Neural cell (in vitro differentiated cells): ENCODE measurements around the gene APH1A. TPM values are rescaled to one million over a fixed set of nuclear protein-coding genes. Genes with fewer than 3 reads are reported as not detected.
"Not testable (repeated sequence)": the region's sequence is repeated elsewhere in the genome, so short reads cannot be mapped to it uniquely, and the experiment has no call there.

Source experiments
- H2AFZ ChIP-seq: fragments of 200-600, 300-800 bp; sonication (generic), shearing (Covaris generic); 2 replicates; pipeline ENCODE4 v1.6.0; 2014; ENCODE audit warnings: low read depth, mild to moderate bottlenecking, antibody characterized with exemption, low read length, moderate library complexity
- H3F3A ChIP-seq: fragments of 200-600 bp; shearing (Covaris generic); 2 replicates; pipeline ENCODE4 v1.6.1; 2016; ENCODE audit warnings: mild to moderate bottlenecking, moderate library complexity, mixed read lengths, antibody characterized with exemption, low read length; ENCODE audit not compliant: insufficient read depth, poor library complexity, severe bottlenecking
- H3K27ac ChIP-seq: fragments of 200-600, 300-800 bp; sonication (generic), shearing (Covaris generic); 2 replicates; pipeline ENCODE4 v1.5.1; 2014; ENCODE audit warnings: mild to moderate bottlenecking, low read length, moderate library complexity
- H3K27me3 ChIP-seq: fragments of 300-800, 200-600 bp; sonication (generic), shearing (Covaris generic); 2 replicates; pipeline ENCODE4 v1.6.0; 2014; ENCODE audit warnings: mild to moderate bottlenecking, low read depth, low read length, moderate library complexity; ENCODE audit not compliant: insufficient read depth
- H3K36me3 ChIP-seq: fragments of 300-800, 200-600 bp; sonication (generic), shearing (Covaris generic); 2 replicates; pipeline ENCODE4 v1.5.1; 2014; ENCODE audit warnings: mild to moderate bottlenecking, antibody characterized with exemption, low read length, moderate library complexity; ENCODE audit not compliant: insufficient read depth
- H3K4me2 ChIP-seq: fragments of 300-800, 200-600 bp; sonication (generic), shearing (Covaris generic); 2 replicates; pipeline ENCODE4 v1.6.0; 2014; ENCODE audit warnings: mild to moderate bottlenecking, low read length
- H3K4me3 ChIP-seq: fragments of 300-800, 200-600 bp; sonication (generic), shearing (Covaris generic); 2 replicates; pipeline ENCODE4 v1.5.1; 2014; ENCODE audit warnings: mild to moderate bottlenecking, low read length, moderate library complexity
- H3K79me2 ChIP-seq: fragments of 200-600 bp; shearing (Covaris generic); replicated peaks from 2 replicates; pipeline ENCODE4 v1.6.0; 2014; ENCODE audit warnings: mild to moderate bottlenecking, low read length, moderate library complexity; ENCODE audit not compliant: insufficient read depth
- H3K9ac ChIP-seq: fragments of 300-800, 200-600 bp; sonication (generic), shearing (Covaris generic); 2 replicates; pipeline ENCODE4 v1.6.1; 2016; ENCODE audit warnings: mild to moderate bottlenecking, low read length, mixed read lengths
- H3K9me2 ChIP-seq: fragments of 200-600 bp; shearing (Covaris generic); 2 replicates; pipeline ENCODE4 v1.6.1; 2016; ENCODE audit warnings: mild to moderate bottlenecking, low read length, mixed read lengths; ENCODE audit not compliant: insufficient read depth
- H3K9me3 ChIP-seq: fragments of 200-600, 300-800 bp; sonication (generic), shearing (Covaris generic); 2 replicates; pipeline ENCODE4 v1.6.1; 2016; ENCODE audit warnings: mild to moderate bottlenecking, mixed run types, low read length, moderate library complexity, mixed read lengths
- H4K20me1 ChIP-seq: fragments of 200-600 bp; shearing (Covaris generic); 2 replicates; pipeline ENCODE4 v1.6.1; 2016; ENCODE audit warnings: mild to moderate bottlenecking, mixed run types; ENCODE audit not compliant: insufficient read depth
- EP300 ChIP-seq: fragments of 450-650 bp; conservative IDR thresholded peaks from 2 replicates; pipeline ENCODE4 v1.6.1; 2014; ENCODE audit warnings: antibody characterized with exemption, mild to moderate bottlenecking, moderate library complexity; ENCODE audit not compliant: poor library complexity, severe bottlenecking
- EZH2 ChIP-seq: fragments of 200-600, 300-800 bp; shearing (Covaris generic), sonication (generic); IDR thresholded peaks from 2 replicates; pipeline ENCODE4 v1.6.1; 2014; ENCODE audit warnings: antibody characterized with exemption, low read length, borderline replicate concordance, mild to moderate bottlenecking; ENCODE audit not compliant: insufficient read depth, poor library complexity, severe bottlenecking
- MXI1 ChIP-seq: fragments of 450-650 bp; conservative IDR thresholded peaks from 2 replicates; pipeline ENCODE4 v1.6.1; 2014; ENCODE audit warnings: antibody characterized with exemption, mild to moderate bottlenecking; ENCODE audit not compliant: poor library complexity, severe bottlenecking
- POLR2AphosphoS5 ChIP-seq: IDR thresholded peaks from 2 replicates; pipeline ENCODE4 v1.6.1; 2012
- RAD21 ChIP-seq: fragments of 450-650 bp; conservative IDR thresholded peaks from 2 replicates; pipeline ENCODE4 v1.6.1; 2014; ENCODE audit warnings: antibody characterized with exemption, mild to moderate bottlenecking, moderate library complexity
- SMC3 ChIP-seq: fragments of 450-650 bp; conservative IDR thresholded peaks from 2 replicates; pipeline ENCODE4 v1.6.1; 2014; ENCODE audit warnings: antibody characterized with exemption, mild to moderate bottlenecking, moderate library complexity; ENCODE audit not compliant: poor library complexity
- TAF1 ChIP-seq: IDR thresholded peaks from 2 replicates; pipeline ENCODE4 v1.6.1; 2012; ENCODE audit warnings: low read depth
- polyA plus RNA-seq: library from polyadenylated mRNA; depleted of rRNA; stranded (reverse); fragments of >200 nt; gene quantifications from 2 replicates; pipeline ENCODE4 v1.2.3, GENCODE V29; 2014
- small RNA-seq, 3 experiments: library from RNA; depleted of rRNA; stranded (forward); fragments of <200 nt; gene quantifications; one replicate each; pipeline ENCODE3, GENCODE V24; 2012
- TF ChIP-seq, protein P1 (sequence below): fragments of 450-650 bp; IDR thresholded peaks from 2 replicates; pipeline ENCODE4 v1.5.1; 2014; ENCODE audit warnings: antibody characterized with exemption, mild to moderate bottlenecking, moderate library complexity; ENCODE audit not compliant: poor library complexity, severe bottlenecking
- TF ChIP-seq, protein P2 (sequence below): IDR thresholded peaks from 2 replicates; pipeline ENCODE4 v1.6.1; 2012; ENCODE audit warnings: borderline replicate concordance

The APH1A gene
- polyA plus RNA-seq, 1 donor from 2014 or later: 167 TPM

DNA sequence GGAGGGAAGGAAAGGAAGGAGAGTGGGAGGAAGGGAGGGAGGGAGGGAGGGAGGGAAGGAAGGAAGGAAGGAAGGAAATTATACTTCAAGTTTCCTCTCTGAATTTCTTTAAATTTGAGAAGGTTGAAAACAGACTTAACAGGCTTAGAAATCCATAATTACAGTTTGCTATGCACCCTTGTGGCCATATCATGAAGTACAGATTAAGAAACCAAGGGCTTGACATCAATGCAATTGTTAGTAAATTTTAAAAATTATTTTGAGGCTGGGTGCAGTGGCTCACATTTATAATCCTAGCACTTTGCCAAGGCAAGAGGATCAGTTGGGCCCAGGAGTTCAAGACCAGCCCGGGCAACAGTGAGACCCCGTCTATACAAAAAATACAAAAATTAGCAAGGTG is 47.3 kb downstream of the APH1A start:
- no peaks in the 10 kb centered on the region for H3K36me3 ChIP-seq
- TF ChIP-seq POLR2AphosphoS5 (no peak), EP300 (no peak), SMC3 (peak; percentile 48), EZH2 (no peak), MXI1 (no peak), TAF1 (no peak), RAD21 (peak; percentile 33)
- TF ChIP-seq, protein P1, sequence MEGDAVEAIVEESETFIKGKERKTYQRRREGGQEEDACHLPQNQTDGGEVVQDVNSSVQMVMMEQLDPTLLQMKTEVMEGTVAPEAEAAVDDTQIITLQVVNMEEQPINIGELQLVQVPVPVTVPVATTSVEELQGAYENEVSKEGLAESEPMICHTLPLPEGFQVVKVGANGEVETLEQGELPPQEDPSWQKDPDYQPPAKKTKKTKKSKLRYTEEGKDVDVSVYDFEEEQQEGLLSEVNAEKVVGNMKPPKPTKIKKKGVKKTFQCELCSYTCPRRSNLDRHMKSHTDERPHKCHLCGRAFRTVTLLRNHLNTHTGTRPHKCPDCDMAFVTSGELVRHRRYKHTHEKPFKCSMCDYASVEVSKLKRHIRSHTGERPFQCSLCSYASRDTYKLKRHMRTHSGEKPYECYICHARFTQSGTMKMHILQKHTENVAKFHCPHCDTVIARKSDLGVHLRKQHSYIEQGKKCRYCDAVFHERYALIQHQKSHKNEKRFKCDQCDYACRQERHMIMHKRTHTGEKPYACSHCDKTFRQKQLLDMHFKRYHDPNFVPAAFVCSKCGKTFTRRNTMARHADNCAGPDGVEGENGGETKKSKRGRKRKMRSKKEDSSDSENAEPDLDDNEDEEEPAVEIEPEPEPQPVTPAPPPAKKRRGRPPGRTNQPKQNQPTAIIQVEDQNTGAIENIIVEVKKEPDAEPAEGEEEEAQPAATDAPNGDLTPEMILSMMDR: peak; percentile 58
- TF ChIP-seq, protein P2, sequence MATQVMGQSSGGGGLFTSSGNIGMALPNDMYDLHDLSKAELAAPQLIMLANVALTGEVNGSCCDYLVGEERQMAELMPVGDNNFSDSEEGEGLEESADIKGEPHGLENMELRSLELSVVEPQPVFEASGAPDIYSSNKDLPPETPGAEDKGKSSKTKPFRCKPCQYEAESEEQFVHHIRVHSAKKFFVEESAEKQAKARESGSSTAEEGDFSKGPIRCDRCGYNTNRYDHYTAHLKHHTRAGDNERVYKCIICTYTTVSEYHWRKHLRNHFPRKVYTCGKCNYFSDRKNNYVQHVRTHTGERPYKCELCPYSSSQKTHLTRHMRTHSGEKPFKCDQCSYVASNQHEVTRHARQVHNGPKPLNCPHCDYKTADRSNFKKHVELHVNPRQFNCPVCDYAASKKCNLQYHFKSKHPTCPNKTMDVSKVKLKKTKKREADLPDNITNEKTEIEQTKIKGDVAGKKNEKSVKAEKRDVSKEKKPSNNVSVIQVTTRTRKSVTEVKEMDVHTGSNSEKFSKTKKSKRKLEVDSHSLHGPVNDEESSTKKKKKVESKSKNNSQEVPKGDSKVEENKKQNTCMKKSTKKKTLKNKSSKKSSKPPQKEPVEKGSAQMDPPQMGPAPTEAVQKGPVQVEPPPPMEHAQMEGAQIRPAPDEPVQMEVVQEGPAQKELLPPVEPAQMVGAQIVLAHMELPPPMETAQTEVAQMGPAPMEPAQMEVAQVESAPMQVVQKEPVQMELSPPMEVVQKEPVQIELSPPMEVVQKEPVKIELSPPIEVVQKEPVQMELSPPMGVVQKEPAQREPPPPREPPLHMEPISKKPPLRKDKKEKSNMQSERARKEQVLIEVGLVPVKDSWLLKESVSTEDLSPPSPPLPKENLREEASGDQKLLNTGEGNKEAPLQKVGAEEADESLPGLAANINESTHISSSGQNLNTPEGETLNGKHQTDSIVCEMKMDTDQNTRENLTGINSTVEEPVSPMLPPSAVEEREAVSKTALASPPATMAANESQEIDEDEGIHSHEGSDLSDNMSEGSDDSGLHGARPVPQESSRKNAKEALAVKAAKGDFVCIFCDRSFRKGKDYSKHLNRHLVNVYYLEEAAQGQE: no peak
- H3K79me2 ChIP-seq: no peaks in the 10 kb centered on the region
- H3K27me3 ChIP-seq: no peaks in the 10 kb centered on the region
- no peaks in the 10 kb centered on the region for H3K9me2 ChIP-seq
- H3K27ac ChIP-seq: no peak overlapping the region
- no peak overlapping the region for H3K9ac ChIP-seq
- H3K4me2 ChIP-seq: no peak overlapping the region
- no peaks in the 10 kb centered on the region for H3F3A ChIP-seq
- H3K9me3 ChIP-seq: no peaks in the 10 kb centered on the region
- H2AFZ ChIP-seq: no peak overlapping the region
- H3K4me3 ChIP-seq: no peak overlapping the region
- no peaks in the 10 kb centered on the region for H4K20me1 ChIP-seq

DNA sequence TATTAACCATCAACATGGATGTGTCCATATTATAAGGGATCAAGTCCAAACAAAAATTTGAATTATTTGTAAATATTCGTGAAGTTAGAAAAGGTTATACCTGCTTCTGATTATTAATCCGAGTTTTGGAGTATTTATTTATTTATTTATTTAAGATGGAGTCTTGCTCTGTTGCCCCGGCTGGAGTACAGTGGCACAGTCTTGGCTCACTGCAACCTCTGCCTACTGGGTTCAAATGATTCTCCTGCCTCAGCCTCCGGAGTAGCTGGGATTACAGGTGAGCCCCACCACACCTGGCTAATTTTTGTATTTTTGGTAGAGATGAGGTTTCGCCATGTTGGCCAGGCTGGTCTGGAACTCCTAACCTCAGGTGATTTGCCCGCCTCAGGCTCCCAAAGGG is 53.0 kb downstream of the APH1A start:
- not testable (repeated sequence) for H3K27ac ChIP-seq, H4K20me1 ChIP-seq, H2AFZ ChIP-seq, H3K27me3 ChIP-seq, H3K4me3 ChIP-seq, H3K9me3 ChIP-seq, H3K9me2 ChIP-seq, H3K4me2 ChIP-seq, H3K9ac ChIP-seq, H3K79me2 ChIP-seq, H3F3A ChIP-seq, H3K36me3 ChIP-seq

Small RNAs within 50 kb of the gene (small RNA-seq; reads per million reads assigned to genes)
- gene RNU2-17P: 0.13 to 393 (median 7.5) reads per million in 3 experiments

Other genes starting within 250 kb of the APH1A start
- gene VPS45, start 201.2 kb downstream of the APH1A start, polyA plus RNA-seq: 150 and 174 TPM in 2 replicates
- 203 and 213 TPM in 2 replicates for gene PLEKHO1, start 119.1 kb downstream of the APH1A start, polyA plus RNA-seq
- 16.6 and 17.9 TPM in 2 replicates for gene ANP32E, start 32.9 kb downstream of the APH1A start, polyA plus RNA-seq
- gene CA14, start 11.2 kb downstream of the APH1A start, polyA plus RNA-seq: 1.1 and 1.5 TPM in 2 replicates
- 2.6 and 17.1 TPM in 2 replicates for gene C1orf54, start 3.8 kb upstream of the APH1A start, polyA plus RNA-seq
- gene CIART, start 13.5 kb upstream of the APH1A start, polyA plus RNA-seq: 7.3 and 9.1 TPM in 2 replicates
- gene MRPS21, start 24.8 kb upstream of the APH1A start, polyA plus RNA-seq: 170 TPM in 2 replicates
- gene PRPF3, start 52.5 kb upstream of the APH1A start, polyA plus RNA-seq: 86.1 and 92.1 TPM in 2 replicates
- gene RPRD2, start 95.1 kb upstream of the APH1A start, polyA plus RNA-seq: 7.2 and 8.6 TPM in 2 replicates
- gene TARS2, start 218.4 kb upstream of the APH1A start, polyA plus RNA-seq: 19.4 and 22.8 TPM in 2 replicates
- gene ECM1, start 239.1 kb upstream of the APH1A start, polyA plus RNA-seq: 2.3 and 4.2 TPM in 2 replicates
- not detected in 2 replicates for gene FALEC, start 246.7 kb upstream of the APH1A start, polyA plus RNA-seq